ENCODE results near the gene OR4N5. TPM values are rescaled to one million over a fixed set of nuclear protein-coding genes. Genes with fewer than 3 reads are reported as not detected.

Gene OR4N5
- total and polyA plus RNA-seq, 4 donors, result not detected

DNA sequence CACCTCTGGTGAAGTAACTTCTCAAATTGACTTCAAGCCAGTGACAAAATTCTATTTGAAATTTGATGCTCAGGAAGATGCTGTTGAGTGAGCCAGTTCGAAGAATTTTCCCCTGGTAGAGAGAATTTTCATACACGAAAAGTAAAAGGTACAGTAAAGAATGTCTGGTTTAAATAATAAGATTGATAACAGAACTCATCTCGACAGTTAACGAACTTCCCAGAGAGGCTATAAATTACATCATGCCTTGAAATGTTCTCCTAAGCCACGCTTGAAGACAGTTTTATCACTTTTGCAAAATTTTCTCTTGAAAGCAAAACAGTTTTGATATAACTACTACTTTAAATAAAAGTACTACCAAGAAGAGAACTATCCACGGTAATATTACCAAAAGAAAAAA is 37.7 kb downstream of the OR4N5 start:
- no peaks in the 10 kb centered on the region for H3K4me1 ChIP-seq (ENCODE audit: control insufficient read depth in 4 of 4, insufficient read depth in 4 of 4, low read length in 3 of 4)
- H3K36me3 ChIP-seq (ENCODE audit: control insufficient read depth in 4 of 4, insufficient read depth in 3 of 4, low read depth in 1 of 4, low read length in 3 of 4), result no peaks in the 10 kb centered on the region
- no peaks in the 10 kb centered on the region for H3K9me3 ChIP-seq (ENCODE audit: control insufficient read depth in 4 of 4, low read length in 3 of 4)
- H3K27me3 ChIP-seq (ENCODE audit: control insufficient read depth in 4 of 4, insufficient read depth in 4 of 4, low read length in 3 of 4), result no peaks in the 10 kb centered on the region
- no peak overlapping the region for H3K27ac ChIP-seq (ENCODE audit: low read depth in 1 of 2, low read length in 2 of 2)
- 48% methylated on average over 6 of the region's 6 CpGs for WGBS
- no peak overlapping the region for H3K9ac ChIP-seq (ENCODE audit: low read depth in 1 of 2, low read length in 2 of 2)
- TF ChIP-seq FOXA1 (IDR thresholded peaks at IDR 0.05) (no peak), FOXA2 (IDR thresholded peaks at IDR 0.05) (no peak), TAF1 (conservative IDR thresholded peaks at IDR 0.05) (no peak), SP1 (IDR thresholded peaks at IDR 0.05) (no peak), EGR1 (IDR thresholded peaks at IDR 0.05; ENCODE audit: low read depth in 2 of 2) (no peak)
- TF ChIP-seq, protein P1, sequence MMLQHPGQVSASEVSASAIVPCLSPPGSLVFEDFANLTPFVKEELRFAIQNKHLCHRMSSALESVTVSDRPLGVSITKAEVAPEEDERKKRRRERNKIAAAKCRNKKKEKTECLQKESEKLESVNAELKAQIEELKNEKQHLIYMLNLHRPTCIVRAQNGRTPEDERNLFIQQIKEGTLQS (IDR thresholded peaks at IDR 0.05), result no peak
- H3K4me3 ChIP-seq (ENCODE audit: low read depth in 1 of 3, low read length in 3 of 3), result no peak overlapping the region
- DNase-seq (ENCODE audit: low spot score), result no peak

DNA sequence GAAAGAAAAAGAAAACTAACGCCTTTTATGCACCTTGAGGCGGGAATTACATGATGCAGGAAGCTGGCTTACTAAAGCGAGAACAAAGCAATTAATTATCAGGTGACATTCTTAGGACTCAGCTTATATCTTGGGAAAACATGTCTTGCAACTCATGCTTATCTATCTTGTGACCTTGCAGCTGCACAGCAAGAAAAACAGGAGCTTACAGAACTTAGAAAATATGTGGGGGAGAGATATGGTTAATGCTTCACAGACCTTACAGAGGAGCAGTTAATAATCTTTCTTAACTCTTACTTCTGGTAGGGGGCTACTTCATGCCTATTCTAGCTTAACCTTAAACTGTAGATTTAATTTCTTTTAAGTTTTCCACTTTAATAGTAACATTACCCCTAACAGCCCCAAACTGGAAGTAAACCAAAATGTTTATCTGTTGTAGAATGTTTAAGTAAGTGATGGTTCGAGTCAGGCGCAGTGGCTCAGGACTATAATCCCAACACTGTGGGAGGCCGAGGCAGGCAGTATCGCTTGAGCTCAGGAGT is 38.9 kb downstream of the OR4N5 start:
- WGBS, result 82% methylated on average over 7 of the region's 7 CpGs
- no peak overlapping the region for H3K27ac ChIP-seq (ENCODE audit: low read depth in 1 of 2, low read length in 2 of 2)

DNA sequence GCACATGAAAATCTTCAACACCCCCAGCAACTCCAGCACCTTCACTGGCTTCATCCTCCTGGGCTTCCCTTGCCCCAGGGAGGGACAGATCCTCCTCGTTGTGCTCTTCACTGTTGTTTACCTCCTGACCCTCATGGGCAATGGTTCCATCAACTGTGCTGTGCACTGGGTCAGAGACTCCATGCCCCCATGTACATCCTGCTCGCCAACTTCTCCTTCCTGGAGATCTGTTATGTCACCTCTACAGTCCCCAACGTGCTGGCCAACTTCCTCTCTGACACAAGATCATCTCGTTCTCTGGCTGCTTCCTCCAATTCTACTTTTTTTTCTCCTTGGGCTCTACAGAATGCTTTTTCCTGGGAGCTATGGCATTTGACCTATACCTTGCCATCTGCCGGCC is 40.6 kb downstream of the OR4N5 start:
- WGBS, result 45% methylated on average over 5 of the region's 5 CpGs
- Histone ChIP-seq H3K9me3 (ENCODE audit: control insufficient read depth in 4 of 4, low read length in 3 of 4) (no peaks in the 10 kb centered on the region), H3K9ac (ENCODE audit: low read depth in 1 of 2, low read length in 2 of 2) (no peak overlapping the region), H3K27me3 (ENCODE audit: control insufficient read depth in 4 of 4, insufficient read depth in 4 of 4, low read length in 3 of 4) (no peaks in the 10 kb centered on the region), H3K36me3 (ENCODE audit: control insufficient read depth in 4 of 4, insufficient read depth in 3 of 4, low read depth in 1 of 4, low read length in 3 of 4) (no peaks in the 10 kb centered on the region), H3K4me1 (ENCODE audit: control insufficient read depth in 4 of 4, insufficient read depth in 4 of 4, low read length in 3 of 4) (no peaks in the 10 kb centered on the region), H3K4me3 (ENCODE audit: low read depth in 1 of 3, low read length in 3 of 3) (no peak overlapping the region), H3K27ac (ENCODE audit: low read depth in 1 of 2, low read length in 2 of 2) (no peak overlapping the region)
- TF ChIP-seq SP1 (IDR thresholded peaks at IDR 0.05), result no peak
- TF ChIP-seq NR2F2 (IDR thresholded peaks at IDR 0.05), result no peak
- no peak for TF ChIP-seq FOXA2 (IDR thresholded peaks at IDR 0.05)
- TF ChIP-seq YY1 (IDR thresholded peaks at IDR 0.05), result no peak
- TF ChIP-seq HNF4G (IDR thresholded peaks at IDR 0.05), result no peak
- no peak for TF ChIP-seq HNF4A (conservative IDR thresholded peaks at IDR 0.05)
- TF ChIP-seq, protein P2, sequence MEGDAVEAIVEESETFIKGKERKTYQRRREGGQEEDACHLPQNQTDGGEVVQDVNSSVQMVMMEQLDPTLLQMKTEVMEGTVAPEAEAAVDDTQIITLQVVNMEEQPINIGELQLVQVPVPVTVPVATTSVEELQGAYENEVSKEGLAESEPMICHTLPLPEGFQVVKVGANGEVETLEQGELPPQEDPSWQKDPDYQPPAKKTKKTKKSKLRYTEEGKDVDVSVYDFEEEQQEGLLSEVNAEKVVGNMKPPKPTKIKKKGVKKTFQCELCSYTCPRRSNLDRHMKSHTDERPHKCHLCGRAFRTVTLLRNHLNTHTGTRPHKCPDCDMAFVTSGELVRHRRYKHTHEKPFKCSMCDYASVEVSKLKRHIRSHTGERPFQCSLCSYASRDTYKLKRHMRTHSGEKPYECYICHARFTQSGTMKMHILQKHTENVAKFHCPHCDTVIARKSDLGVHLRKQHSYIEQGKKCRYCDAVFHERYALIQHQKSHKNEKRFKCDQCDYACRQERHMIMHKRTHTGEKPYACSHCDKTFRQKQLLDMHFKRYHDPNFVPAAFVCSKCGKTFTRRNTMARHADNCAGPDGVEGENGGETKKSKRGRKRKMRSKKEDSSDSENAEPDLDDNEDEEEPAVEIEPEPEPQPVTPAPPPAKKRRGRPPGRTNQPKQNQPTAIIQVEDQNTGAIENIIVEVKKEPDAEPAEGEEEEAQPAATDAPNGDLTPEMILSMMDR (IDR thresholded peaks at IDR 0.05; ENCODE audit: low read depth, low read length, missing input control), result no peak
- TF ChIP-seq, protein P3, sequence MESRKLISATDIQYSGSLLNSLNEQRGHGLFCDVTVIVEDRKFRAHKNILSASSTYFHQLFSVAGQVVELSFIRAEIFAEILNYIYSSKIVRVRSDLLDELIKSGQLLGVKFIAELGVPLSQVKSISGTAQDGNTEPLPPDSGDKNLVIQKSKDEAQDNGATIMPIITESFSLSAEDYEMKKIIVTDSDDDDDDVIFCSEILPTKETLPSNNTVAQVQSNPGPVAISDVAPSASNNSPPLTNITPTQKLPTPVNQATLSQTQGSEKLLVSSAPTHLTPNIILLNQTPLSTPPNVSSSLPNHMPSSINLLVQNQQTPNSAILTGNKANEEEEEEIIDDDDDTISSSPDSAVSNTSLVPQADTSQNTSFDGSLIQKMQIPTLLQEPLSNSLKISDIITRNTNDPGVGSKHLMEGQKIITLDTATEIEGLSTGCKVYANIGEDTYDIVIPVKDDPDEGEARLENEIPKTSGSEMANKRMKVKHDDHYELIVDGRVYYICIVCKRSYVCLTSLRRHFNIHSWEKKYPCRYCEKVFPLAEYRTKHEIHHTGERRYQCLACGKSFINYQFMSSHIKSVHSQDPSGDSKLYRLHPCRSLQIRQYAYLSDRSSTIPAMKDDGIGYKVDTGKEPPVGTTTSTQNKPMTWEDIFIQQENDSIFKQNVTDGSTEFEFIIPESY (IDR thresholded peaks at IDR 0.05), result no peak
- no peak for TF ChIP-seq JUND (IDR thresholded peaks at IDR 0.05)
- no peak for DNase-seq (ENCODE audit: low spot score)

More for the DNA sequence above, 38.9 kb downstream of the OR4N5 start:
- no peaks in the 10 kb centered on the region for H3K27me3 ChIP-seq (ENCODE audit: control insufficient read depth in 4 of 4, insufficient read depth in 4 of 4, low read length in 3 of 4)
- H3K4me3 ChIP-seq (ENCODE audit: low read depth in 1 of 3, low read length in 3 of 3), result no peak overlapping the region
- no peak for DNase-seq (ENCODE audit: low spot score)
- H3K36me3 ChIP-seq (ENCODE audit: control insufficient read depth in 4 of 4, insufficient read depth in 3 of 4, low read depth in 1 of 4, low read length in 3 of 4), result no peaks in the 10 kb centered on the region
- TF ChIP-seq TAF1 (conservative IDR thresholded peaks at IDR 0.05) (no peak), RXRA (IDR thresholded peaks at IDR 0.05) (no peak), EGR1 (IDR thresholded peaks at IDR 0.05; ENCODE audit: low read depth in 2 of 2) (no peak), YY1 (IDR thresholded peaks at IDR 0.05) (no peak)
- TF ChIP-seq, protein P4, sequence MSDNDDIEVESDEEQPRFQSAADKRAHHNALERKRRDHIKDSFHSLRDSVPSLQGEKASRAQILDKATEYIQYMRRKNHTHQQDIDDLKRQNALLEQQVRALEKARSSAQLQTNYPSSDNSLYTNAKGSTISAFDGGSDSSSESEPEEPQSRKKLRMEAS (IDR thresholded peaks at IDR 0.05), result no peak
- TF ChIP-seq, protein P3 (IDR thresholded peaks at IDR 0.05), result no peak
- H3K9ac ChIP-seq (ENCODE audit: low read depth in 1 of 2, low read length in 2 of 2), result no peak overlapping the region
- H3K9me3 ChIP-seq (ENCODE audit: control insufficient read depth in 4 of 4, low read length in 3 of 4), result no peaks in the 10 kb centered on the region
- H3K4me1 ChIP-seq (ENCODE audit: control insufficient read depth in 4 of 4, insufficient read depth in 4 of 4, low read length in 3 of 4), result no peaks in the 10 kb centered on the region

Data from liver (tissue), 9 donors.